ENCODE results near the gene CD38.
"Not testable (repeated sequence)": the region's sequence is repeated elsewhere in the genome, so short reads cannot be mapped to it uniquely, and the experiment has no call there.

Gene CD38

GRCh38 chr4:15778289-15779241 lies at the start of gene CD38:
CD38 (plus strand) TSS chr4:15778328; CDS start chr4:15778415, 87 bp downstream.
- peak; percentile 17 to 36 (median 28) for DNase-seq

- no peak for DNase-seq
Measured at GRCh38 chr4:15729910-15730533, 48.1 kb upstream of the CD38 start.

GRCh38 chr4:15733061-15733460 lies 45.1 kb upstream of the CD38 start:
- not testable (repeated sequence) for DNase-seq

GRCh38 chr4:15735536-15735935 lies 42.6 kb upstream of the CD38 start:
- no peak for DNase-seq

GRCh38 chr4:15736514-15737050 lies 41.5 kb upstream of the CD38 start:
- no peak for DNase-seq

GRCh38 chr4:15737255-15737654 lies 40.9 kb upstream of the CD38 start:
- no peak for DNase-seq

- DNase-seq: no peak
Measured at GRCh38 chr4:15738877-15739276, 39.3 kb upstream of the CD38 start.

GRCh38 chr4:15740764-15741404 lies 37.2 kb upstream of the CD38 start:
- DNase-seq: no peak

- no peak for DNase-seq
Measured at GRCh38 chr4:15742083-15742582, 36.0 kb upstream of the CD38 start.

GRCh38 chr4:15742637-15743036 lies 35.5 kb upstream of the CD38 start:
- DNase-seq: no peak

- DNase-seq: no peak
Measured at GRCh38 chr4:15744016-15744545, 34.0 kb upstream of the CD38 start.

- DNase-seq: no peak
Measured at GRCh38 chr4:15746110-15746509, 32.0 kb upstream of the CD38 start.

- no peak for DNase-seq
Measured at GRCh38 chr4:15749001-15749400, 29.1 kb upstream of the CD38 start.

GRCh38 chr4:15751153-15751552 lies 27.0 kb upstream of the CD38 start:
- no peak for DNase-seq

- DNase-seq: no peak
Measured at GRCh38 chr4:15753081-15753480, 25.0 kb upstream of the CD38 start.

- DNase-seq: no peak
Measured at GRCh38 chr4:15753786-15754185, 24.3 kb upstream of the CD38 start.

GRCh38 chr4:15754323-15754722 lies 23.8 kb upstream of the CD38 start:
- DNase-seq: peak in 2 of 4 experiments; percentile 4 to 19

- DNase-seq: peak in 1 of 4 experiments; percentile 3
Measured at GRCh38 chr4:15755321-15756155, 22.6 kb upstream of the CD38 start.

GRCh38 chr4:15756361-15756861 lies 21.7 kb upstream of the CD38 start:
- peak; percentile 31 to 43 (median 34) for DNase-seq

- DNase-seq: no peak
Measured at GRCh38 chr4:15757054-15757453, 21.1 kb upstream of the CD38 start.

- no peak for DNase-seq
Measured at GRCh38 chr4:15758294-15758693, 19.8 kb upstream of the CD38 start.

GRCh38 chr4:15762460-15762859 lies 15.7 kb upstream of the CD38 start:
- DNase-seq: not testable (repeated sequence)

Measured in activated naive CD4-positive, alpha-beta T cell (primary cell).